Fibroblast of pulmonary artery (primary cell): ENCODE data around the gene SULT1B1.
A peak's percentile ranks its signal among the peaks of the same experiment; 100 is the strongest.

ENCODE experiments used
- DNase-seq: peaks from one replicate; pipeline ENCODE4 v3.0.0-alpha.2; 2010; ENCODE audit warnings: low read depth
- H3K4me3 ChIP-seq: replicated peaks from 2 replicates; pipeline ENCODE4 v1.5.1; 2011; ENCODE audit warnings: low read depth, mild to moderate bottlenecking, control low read depth, low read length, moderate library complexity
- CTCF ChIP-seq: IDR thresholded peaks from 2 replicates; pipeline ENCODE4 v1.5.1; 2011; ENCODE audit warnings: mild to moderate bottlenecking, control low read depth, low read length, inconsistent platforms; ENCODE audit errors: missing control alignments

Gene SULT1B1

GRCh38 chr4:69718396-69719271 is 41.8 kb downstream of the SULT1B1 start:
- DNase-seq, result peak; percentile 83
- H3K4me3 ChIP-seq, result no peak overlapping the region
- TF ChIP-seq CTCF, result no peak

- H3K4me3 ChIP-seq, result no peak overlapping the region
- no peak for DNase-seq
- no peak for TF ChIP-seq CTCF
Measured at GRCh38 chr4:69717778-69718177, 42.6 kb downstream of the SULT1B1 start.

GRCh38 chr4:69716654-69717053 is 43.8 kb downstream of the SULT1B1 start:
- H3K4me3 ChIP-seq, result no peak overlapping the region
- DNase-seq, result no peak
- TF ChIP-seq CTCF, result no peak

GRCh38 chr4:69714086-69714485 is 46.3 kb downstream of the SULT1B1 start:
- DNase-seq, result no peak
- TF ChIP-seq CTCF, result no peak
- H3K4me3 ChIP-seq, result no peak overlapping the region

GRCh38 chr4:69713593-69713992 is 46.8 kb downstream of the SULT1B1 start:
- peak; percentile 80 for DNase-seq
- no peak for TF ChIP-seq CTCF
- H3K4me3 ChIP-seq, result no peak overlapping the region

GRCh38 chr4:69710580-69710979 is 49.8 kb downstream of the SULT1B1 start:
- no peak for TF ChIP-seq CTCF
- no peak overlapping the region for H3K4me3 ChIP-seq
- no peak for DNase-seq

- peak; percentile 80 for DNase-seq
- no peak for TF ChIP-seq CTCF
- no peak overlapping the region for H3K4me3 ChIP-seq
Measured at GRCh38 chr4:69708211-69708610, 52.2 kb downstream of the SULT1B1 start.
